NCI-H2029 treated with DMSO at 0.1 percent for 48 hours (cell line): ENCODE measurements around the gene OR4D11.

ENCODE experiments used
- DNase-seq: peaks from one replicate; lab custom pipeline; 2025; lab: John Stamatoyannopoulos, UW

The OR4D11 gene

GRCh38 chr11:59548309-59548656 is 44.9 kb downstream of the OR4D11 start:
- DNase-seq, result no peak

- DNase-seq, result peak; percentile 87
Measured at GRCh38 chr11:59550368-59550841, 47.0 kb downstream of the OR4D11 start.

- peak; percentile 92 for DNase-seq
Measured at GRCh38 chr11:59550842-59551658, 47.7 kb downstream of the OR4D11 start.

- DNase-seq, result no peak
Measured at GRCh38 chr11:59551659-59552521, 48.5 kb downstream of the OR4D11 start.

GRCh38 chr11:59552844-59553243 is 49.5 kb downstream of the OR4D11 start:
- DNase-seq, result no peak

GRCh38 chr11:59553323-59553722 is 49.9 kb downstream of the OR4D11 start:
- DNase-seq, result no peak
